ENCODE results near the gene MAPK8IP3.

DNA sequence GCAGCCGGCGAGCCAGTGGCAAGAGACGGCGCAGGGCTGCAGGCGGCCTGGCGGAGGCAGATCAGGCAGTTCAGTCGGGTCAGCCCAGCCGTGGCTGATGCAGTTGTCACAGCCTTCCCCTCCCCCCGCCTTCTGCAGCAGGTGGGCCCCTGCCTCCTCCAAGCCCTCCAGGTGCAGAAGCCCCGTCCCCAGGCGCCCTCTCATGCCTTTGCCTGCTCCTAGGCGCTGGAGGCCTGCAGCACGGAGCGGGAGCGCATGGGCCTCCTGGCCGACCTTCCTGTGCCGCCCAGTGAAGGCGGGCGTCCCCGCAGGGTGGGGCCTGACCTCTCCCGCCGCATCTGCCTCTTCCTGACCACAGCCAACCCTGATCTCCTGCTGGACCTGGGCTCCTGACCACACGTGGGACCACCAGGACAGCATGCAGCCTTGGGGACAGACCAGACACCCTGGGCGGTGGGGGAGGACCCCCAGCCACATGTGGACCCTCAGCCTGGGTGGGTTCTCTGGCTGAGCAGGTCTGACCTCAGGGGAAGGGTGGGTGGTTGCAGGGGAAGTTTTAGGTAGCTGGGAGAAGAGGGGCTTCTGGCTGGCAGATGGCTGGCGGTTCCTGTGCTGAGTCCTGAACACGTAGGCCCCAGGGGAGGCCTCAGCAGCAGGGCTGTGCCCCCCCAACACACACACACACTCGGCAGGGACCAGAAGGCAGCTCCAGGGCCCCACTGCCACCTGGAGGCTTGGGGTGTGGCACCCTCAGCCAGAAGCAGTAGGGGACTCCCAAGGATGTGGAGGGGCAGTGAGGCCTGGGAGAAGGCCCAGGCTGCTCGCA lies 70.1 kb downstream of the MAPK8IP3 start:
- TF ChIP-seq, protein P1, sequence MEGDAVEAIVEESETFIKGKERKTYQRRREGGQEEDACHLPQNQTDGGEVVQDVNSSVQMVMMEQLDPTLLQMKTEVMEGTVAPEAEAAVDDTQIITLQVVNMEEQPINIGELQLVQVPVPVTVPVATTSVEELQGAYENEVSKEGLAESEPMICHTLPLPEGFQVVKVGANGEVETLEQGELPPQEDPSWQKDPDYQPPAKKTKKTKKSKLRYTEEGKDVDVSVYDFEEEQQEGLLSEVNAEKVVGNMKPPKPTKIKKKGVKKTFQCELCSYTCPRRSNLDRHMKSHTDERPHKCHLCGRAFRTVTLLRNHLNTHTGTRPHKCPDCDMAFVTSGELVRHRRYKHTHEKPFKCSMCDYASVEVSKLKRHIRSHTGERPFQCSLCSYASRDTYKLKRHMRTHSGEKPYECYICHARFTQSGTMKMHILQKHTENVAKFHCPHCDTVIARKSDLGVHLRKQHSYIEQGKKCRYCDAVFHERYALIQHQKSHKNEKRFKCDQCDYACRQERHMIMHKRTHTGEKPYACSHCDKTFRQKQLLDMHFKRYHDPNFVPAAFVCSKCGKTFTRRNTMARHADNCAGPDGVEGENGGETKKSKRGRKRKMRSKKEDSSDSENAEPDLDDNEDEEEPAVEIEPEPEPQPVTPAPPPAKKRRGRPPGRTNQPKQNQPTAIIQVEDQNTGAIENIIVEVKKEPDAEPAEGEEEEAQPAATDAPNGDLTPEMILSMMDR (optimal IDR thresholded peaks at IDR 0.05 in 1 of 3, IDR thresholded peaks at IDR 0.05 in 1 of 3, conservative IDR thresholded peaks at IDR 0.05 in 1 of 3; ENCODE audit: extremely low read depth in 1 of 3, insufficient read depth in 2 of 3, low read length in 3 of 3) = no peak
- TF ChIP-seq EZH2 (IDR thresholded peaks at IDR 0.05; ENCODE audit: low read length) = no peak

All from keratinocyte (primary cell).